ENCODE data around the gene SLC39A1.

- TF ChIP-seq POLR2AphosphoS5 (IDR thresholded peaks at IDR 0.05) (no peak), CTCF (IDR thresholded peaks at IDR 0.05) (no peak), POLR2A (IDR thresholded peaks at IDR 0.05) (no peak)
Observed at GRCh38 chr1:153976819-153977249, 13.5 kb upstream of the SLC39A1 start.

Measured in suprapubic skin (tissue), 4 donors.